Measurements from ENCODE around the gene DAD1. TPM values are rescaled to one million over a fixed set of nuclear protein-coding genes. Genes with fewer than 3 reads are reported as not detected.
"Not testable (repeated sequence)": the region's sequence is repeated elsewhere in the genome, so short reads cannot be mapped to it uniquely, and the experiment has no call there.

DAD1 gene
- total and polyA plus RNA-seq, 2 experiments from 2014 or later = 369 to 653 TPM

- in situ Hi-C loops (cut with MboI) = no loop called here
- no peak for DNase-seq
- H3K79me2 ChIP-seq (ENCODE audit: insufficient read depth) = no peaks in the 10 kb centered on the region
These were observed 34.3 kb downstream of the DAD1 start for GRCh38 chr14:22554498-22555383.

DNA sequence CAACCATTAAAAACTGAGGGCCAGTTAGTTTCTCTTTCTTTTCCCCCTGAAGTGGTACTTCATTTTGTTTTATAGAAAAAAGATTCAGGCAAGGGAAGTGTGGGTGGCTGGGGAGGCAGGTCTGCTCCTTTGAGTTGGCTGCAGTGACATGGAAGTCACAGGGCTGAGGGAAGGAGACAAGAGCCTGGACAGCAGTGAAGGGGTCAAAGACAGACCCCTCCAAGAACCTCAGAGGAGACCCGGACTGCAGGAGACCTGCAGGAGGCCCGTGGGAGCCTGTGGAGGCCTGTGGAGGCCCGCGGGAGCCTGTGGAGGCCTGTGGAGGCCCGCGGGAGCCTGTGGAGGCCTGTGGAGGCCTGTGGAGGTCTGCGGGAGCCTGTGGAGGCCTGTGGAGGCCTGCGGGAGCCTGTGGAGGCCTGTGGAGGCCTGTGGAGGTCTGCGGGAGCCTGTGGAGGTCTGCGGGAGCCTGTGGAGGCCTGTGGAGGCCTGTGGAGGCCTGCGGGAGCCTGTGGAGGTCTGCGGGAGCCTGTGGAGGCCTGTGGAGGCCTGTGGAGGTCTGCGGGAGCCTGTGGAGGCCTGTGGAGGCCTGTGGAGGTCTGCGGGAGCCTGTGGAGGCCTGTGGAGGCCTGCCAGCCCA lies 35.0 kb downstream of the DAD1 start:
- H3K27ac ChIP-seq; H3K9me3 ChIP-seq (ENCODE audit: low read depth); H2AFZ ChIP-seq; H3K4me2 ChIP-seq (ENCODE audit: unreplicated experiment); H3K9me2 ChIP-seq (ENCODE audit: insufficient read depth); DNase-seq; H3F3A ChIP-seq (ENCODE audit: insufficient read depth); H4K20me1 ChIP-seq (ENCODE audit: insufficient read depth); H3K79me2 ChIP-seq (ENCODE audit: insufficient read depth); H3K36me3 ChIP-seq (ENCODE audit: low read depth); H3K27me3 ChIP-seq (replicated peaks; ENCODE audit: insufficient read depth); H3K9ac ChIP-seq; H3K4me3 ChIP-seq; in situ Hi-C loops (cut with MboI): not testable (repeated sequence)
- WGBS, 2 experiments (ENCODE audit: low coverage in 1 of 2, low lambda C conversion rate in 2 of 2, missing lambda C conversion rate in 2 of 2) = 70 to 72% methylated on average over 5 to 9 of the region's 14 CpGs
- peaks cover 18% of the 10 kb centered on the region for H3K4me1 ChIP-seq (ENCODE audit: insufficient read depth)

More at GRCh38 chr14:22554498-22555383, 34.3 kb downstream of the DAD1 start:
- no peaks in the 10 kb centered on the region for H3K36me3 ChIP-seq (ENCODE audit: low read depth)
- H3K4me1 ChIP-seq (ENCODE audit: insufficient read depth) = peaks cover 18% of the 10 kb centered on the region
- no peak overlapping the region for H3K4me3 ChIP-seq
- no peaks in the 10 kb centered on the region for H3K9me2 ChIP-seq (ENCODE audit: insufficient read depth)
- H3K9me3 ChIP-seq (ENCODE audit: low read depth) = no peaks in the 10 kb centered on the region
- H3K27me3 ChIP-seq (replicated peaks; ENCODE audit: insufficient read depth) = no peaks in the 10 kb centered on the region
- H3K4me2 ChIP-seq (ENCODE audit: unreplicated experiment) = no peak overlapping the region
- 91% methylated on average over 15 of the region's 15 CpGs for WGBS, 2 experiments (ENCODE audit: low coverage in 1 of 2, low lambda C conversion rate in 2 of 2, missing lambda C conversion rate in 2 of 2)
- TF ChIP-seq EZH2phosphoT487 (IDR thresholded peaks at IDR 0.05; ENCODE audit: insufficient read depth, low read depth) (no peak), EZH2 (IDR thresholded peaks at IDR 0.05; ENCODE audit: insufficient read depth, poor library complexity, severe bottlenecking) (no peak)
- no peak overlapping the region for H3K27ac ChIP-seq
- peaks cover 10% of the 10 kb centered on the region; the same call in 1 of the 2 replicates for H3F3A ChIP-seq (ENCODE audit: insufficient read depth)
- H2AFZ ChIP-seq = no peak overlapping the region
- no peak overlapping the region for H3K9ac ChIP-seq
- H4K20me1 ChIP-seq (ENCODE audit: insufficient read depth) = no peaks in the 10 kb centered on the region

- Histone ChIP-seq H3K36me3 (ENCODE audit: low read depth) (no peaks in the 10 kb centered on the region), H3K27me3 (replicated peaks; ENCODE audit: insufficient read depth) (no peaks in the 10 kb centered on the region), H3K4me3 (no peak overlapping the region), H3F3A (ENCODE audit: insufficient read depth) (no peaks in the 10 kb centered on the region), H3K9ac (no peak overlapping the region), H3K27ac (no peak overlapping the region), H3K79me2 (ENCODE audit: insufficient read depth) (no peaks in the 10 kb centered on the region), H2AFZ (no peak overlapping the region), H3K9me2 (ENCODE audit: insufficient read depth) (no peaks in the 10 kb centered on the region), H3K9me3 (ENCODE audit: low read depth) (no peaks in the 10 kb centered on the region), H3K4me2 (ENCODE audit: unreplicated experiment) (no peak overlapping the region), H4K20me1 (ENCODE audit: insufficient read depth) (no peaks in the 10 kb centered on the region), H3K4me1 (ENCODE audit: insufficient read depth) (peaks cover 18% of the 10 kb centered on the region)
- no peak for DNase-seq
- in situ Hi-C loops (cut with MboI) = no loop called here
- no peak for TF ChIP-seq EZH2 (IDR thresholded peaks at IDR 0.05; ENCODE audit: insufficient read depth, poor library complexity, severe bottlenecking)
- TF ChIP-seq EZH2phosphoT487 (IDR thresholded peaks at IDR 0.05; ENCODE audit: insufficient read depth, low read depth) = no peak
- 90 to 93% methylated on average over 5 of the region's 5 CpGs for WGBS, 2 experiments (ENCODE audit: low coverage in 1 of 2, low lambda C conversion rate in 2 of 2, missing lambda C conversion rate in 2 of 2)
These were observed 35.6 kb downstream of the DAD1 start for GRCh38 chr14:22553445-22553844.

DNA sequence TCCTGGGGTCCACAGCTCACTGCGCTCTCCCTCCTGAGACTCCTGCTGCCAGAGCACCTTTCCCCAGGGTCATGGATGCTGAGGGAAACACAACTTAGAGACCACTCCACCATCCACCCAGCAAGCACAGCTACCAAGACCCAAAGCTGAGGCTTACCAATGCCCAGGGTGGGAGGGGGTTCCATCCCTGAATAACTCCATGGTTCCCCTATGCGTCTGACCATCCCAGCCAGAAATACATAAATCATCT lies 36.3 kb downstream of the DAD1 start:
- no peak overlapping the region for H2AFZ ChIP-seq
- TF ChIP-seq EZH2 (IDR thresholded peaks at IDR 0.05; ENCODE audit: insufficient read depth, poor library complexity, severe bottlenecking) = no peak
- no peak for TF ChIP-seq EZH2phosphoT487 (IDR thresholded peaks at IDR 0.05; ENCODE audit: insufficient read depth, low read depth)
- no peak overlapping the region for H3K4me3 ChIP-seq
- H3K79me2 ChIP-seq (ENCODE audit: insufficient read depth) = no peaks in the 10 kb centered on the region
- no peak overlapping the region for H3K27ac ChIP-seq
- no peaks in the 10 kb centered on the region for H3K9me2 ChIP-seq (ENCODE audit: insufficient read depth)
- no peaks in the 10 kb centered on the region for H4K20me1 ChIP-seq (ENCODE audit: insufficient read depth)
- DNase-seq = no peak
- H3K9ac ChIP-seq = no peak overlapping the region
- H3K4me1 ChIP-seq (ENCODE audit: insufficient read depth) = peaks cover 18% of the 10 kb centered on the region
- H3F3A ChIP-seq (ENCODE audit: insufficient read depth) = no peaks in the 10 kb centered on the region
- H3K27me3 ChIP-seq (replicated peaks; ENCODE audit: insufficient read depth) = no peaks in the 10 kb centered on the region
- H3K36me3 ChIP-seq (ENCODE audit: low read depth) = no peaks in the 10 kb centered on the region
- WGBS, 2 experiments (ENCODE audit: low coverage in 1 of 2, low lambda C conversion rate in 2 of 2, missing lambda C conversion rate in 2 of 2) = 100% methylated on average over 2 of the region's 2 CpGs
- no peak overlapping the region for H3K4me2 ChIP-seq (ENCODE audit: unreplicated experiment)
- in situ Hi-C loops (cut with MboI) = no loop called here
- H3K9me3 ChIP-seq (ENCODE audit: low read depth) = no peaks in the 10 kb centered on the region

Data from GM23248 (cell line).